OCI-LY3 (cell line): Measurements from ENCODE around the gene C12orf43.

ENCODE experiments used
- H2AFZ ChIP-seq: fragments of 200-600, 300-600 bp; shearing (Covaris generic); 2 replicates; pipeline ENCODE4 v1.6.0; 2014; ENCODE audit warnings: antibody characterized with exemption, low read depth, low read length
- H3K27ac ChIP-seq: fragments of 200-600, 300-600 bp; sonication (generic); 2 replicates; pipeline ENCODE4 v1.5.1; 2014; ENCODE audit warnings: mild to moderate bottlenecking, low read length, moderate library complexity, mixed read lengths
- H3K27me3 ChIP-seq: fragments of 200-600, 300-600 bp; sonication (generic); 2 replicates; pipeline ENCODE4 v1.6.1; 2014; ENCODE audit warnings: low read depth, low read length, mixed read lengths
- H3K36me3 ChIP-seq: fragments of 200-600, 300-600 bp; sonication (generic); replicated peaks from 2 replicates; pipeline ENCODE3; 2014; ENCODE audit warnings: low read depth, low read length, mixed read lengths
- H3K4me1 ChIP-seq: fragments of 300-600, 200-600 bp; sonication (generic); 2 replicates; pipeline ENCODE4 v1.6.1; 2014; ENCODE audit warnings: low read length, mixed read lengths
- H3K4me2 ChIP-seq: fragments of 200-600, 300-600 bp; sonication (generic); 2 replicates; pipeline ENCODE4 v1.6.1; 2014; ENCODE audit warnings: low read length, mixed read lengths
- H3K4me3 ChIP-seq: fragments of 300-600, 200-600 bp; sonication (generic); 2 replicates; pipeline ENCODE4 v1.5.1; 2014; ENCODE audit warnings: antibody characterized with exemption, mild to moderate bottlenecking, low read length, moderate library complexity
- H3K79me2 ChIP-seq: fragments of 300-600, 200-600 bp; shearing (Covaris generic); 2 replicates; pipeline ENCODE4 v1.6.1; 2014; ENCODE audit warnings: mild to moderate bottlenecking, low read length, mixed read lengths
- H3K9ac ChIP-seq: fragments of 300-600, 200-600 bp; shearing (Covaris generic); 2 replicates; pipeline ENCODE4 v1.6.0; 2014; ENCODE audit warnings: mild to moderate bottlenecking, low read length, moderate library complexity
- H3K9me3 ChIP-seq: fragments of 200-600, 300-600 bp; shearing (Covaris generic); 2 replicates; pipeline ENCODE4 v1.6.1; 2014; ENCODE audit warnings: low read length, mixed read lengths; ENCODE audit not compliant: insufficient read depth
- H4K20me1 ChIP-seq: fragments of 200-600, 300-600 bp; sonication (generic); 2 replicates; pipeline ENCODE4 v1.6.1; 2016; ENCODE audit warnings: low read length, mixed read lengths; ENCODE audit not compliant: insufficient read depth
- EZH2phosphoT487 ChIP-seq: fragments of 200-600 bp; shearing (Covaris generic); IDR thresholded peaks from 2 replicates; pipeline ENCODE4 v1.6.1; 2018; ENCODE audit warnings: antibody characterized with exemption, mixed run types, low read depth
- TF ChIP-seq, protein P1 (sequence below): fragments of 200-600, 300-600 bp; sonication (generic); IDR thresholded peaks from 2 replicates; pipeline ENCODE4 v1.5.1; 2014; ENCODE audit warnings: antibody characterized with exemption, low read length, low read depth

Gene C12orf43

DNA sequence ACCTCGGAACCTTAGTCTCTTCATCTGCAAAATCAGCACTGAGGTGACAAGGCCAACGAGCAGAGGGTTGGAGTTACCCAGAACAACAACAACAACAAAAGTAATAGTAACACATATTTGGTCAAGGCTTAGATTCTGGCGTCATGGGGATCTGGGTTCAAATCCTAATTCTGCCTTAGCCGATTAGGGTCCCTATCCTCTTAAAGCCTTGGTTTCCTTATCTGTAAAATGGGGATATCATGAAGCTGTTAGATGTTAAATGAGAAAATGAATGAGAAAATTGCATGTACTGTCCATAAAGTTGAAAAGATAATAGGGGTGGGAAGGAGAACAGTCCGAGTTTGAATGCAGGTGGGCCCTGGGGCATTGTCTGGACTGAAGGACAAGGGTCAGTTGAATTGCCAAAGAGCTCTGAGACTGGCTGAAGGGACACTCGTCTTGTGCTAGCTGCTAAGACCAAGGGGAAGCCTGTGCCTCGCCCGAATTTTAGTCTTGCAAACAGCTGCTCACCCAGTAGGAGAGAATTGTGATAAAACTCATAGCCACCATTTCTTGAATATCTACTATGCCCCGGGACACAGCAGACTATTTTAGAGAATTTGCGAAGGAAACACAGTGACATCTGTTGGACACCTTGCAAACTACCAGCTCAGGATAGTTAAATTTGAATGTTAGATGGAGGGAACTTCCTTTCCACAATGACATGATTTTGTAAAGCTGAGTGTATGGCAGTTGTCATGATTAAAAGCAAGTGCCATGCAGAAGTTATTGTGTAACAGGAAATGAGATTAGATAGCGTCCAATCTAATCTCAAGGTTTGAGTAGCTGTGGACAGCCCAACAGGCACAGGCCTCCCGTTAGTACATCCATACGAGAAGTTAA, 44.7 kb downstream of the C12orf43 start:
- Histone ChIP-seq H3K27ac (no peak overlapping the region), H3K79me2 (no peaks in the 10 kb centered on the region), H3K4me3 (no peak overlapping the region), H4K20me1 (no peaks in the 10 kb centered on the region), H3K4me2 (peak overlapping the region; percentile 57), H3K9ac (peak overlapping the region; percentile 11; the same call in 1 of the 2 replicates), H3K4me1 (peaks cover 20% of the 10 kb centered on the region), H2AFZ (peak overlapping the region; percentile 82; the same call in 1 of the 2 replicates), H3K27me3 (no peaks in the 10 kb centered on the region), H3K9me3 (no peaks in the 10 kb centered on the region), H3K36me3 (no peaks in the 10 kb centered on the region)
- no peak for TF ChIP-seq EZH2phosphoT487
- TF ChIP-seq, protein P1, sequence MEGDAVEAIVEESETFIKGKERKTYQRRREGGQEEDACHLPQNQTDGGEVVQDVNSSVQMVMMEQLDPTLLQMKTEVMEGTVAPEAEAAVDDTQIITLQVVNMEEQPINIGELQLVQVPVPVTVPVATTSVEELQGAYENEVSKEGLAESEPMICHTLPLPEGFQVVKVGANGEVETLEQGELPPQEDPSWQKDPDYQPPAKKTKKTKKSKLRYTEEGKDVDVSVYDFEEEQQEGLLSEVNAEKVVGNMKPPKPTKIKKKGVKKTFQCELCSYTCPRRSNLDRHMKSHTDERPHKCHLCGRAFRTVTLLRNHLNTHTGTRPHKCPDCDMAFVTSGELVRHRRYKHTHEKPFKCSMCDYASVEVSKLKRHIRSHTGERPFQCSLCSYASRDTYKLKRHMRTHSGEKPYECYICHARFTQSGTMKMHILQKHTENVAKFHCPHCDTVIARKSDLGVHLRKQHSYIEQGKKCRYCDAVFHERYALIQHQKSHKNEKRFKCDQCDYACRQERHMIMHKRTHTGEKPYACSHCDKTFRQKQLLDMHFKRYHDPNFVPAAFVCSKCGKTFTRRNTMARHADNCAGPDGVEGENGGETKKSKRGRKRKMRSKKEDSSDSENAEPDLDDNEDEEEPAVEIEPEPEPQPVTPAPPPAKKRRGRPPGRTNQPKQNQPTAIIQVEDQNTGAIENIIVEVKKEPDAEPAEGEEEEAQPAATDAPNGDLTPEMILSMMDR = peak; percentile 83

DNA sequence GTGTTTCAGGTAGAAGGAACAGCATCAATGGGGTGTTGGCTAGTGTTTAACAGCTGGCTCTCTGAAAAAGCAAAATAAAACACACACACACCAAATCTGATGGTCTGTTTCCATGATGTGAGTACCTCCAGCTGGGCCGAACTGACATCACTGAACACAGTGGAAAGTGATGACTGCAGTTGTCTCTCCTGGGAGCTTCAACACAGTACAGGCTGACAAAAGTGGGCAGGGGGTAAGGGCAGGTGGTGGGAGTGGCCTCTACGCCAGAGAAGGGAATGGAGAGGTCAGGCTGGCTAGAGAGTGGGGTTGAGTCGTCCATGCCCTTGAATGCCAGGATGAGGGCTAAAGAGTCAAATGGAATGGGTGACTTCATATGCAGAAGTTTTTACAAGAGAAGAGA, 46.0 kb downstream of the C12orf43 start:
- Histone ChIP-seq H3K9ac (no peak overlapping the region), H2AFZ (no peak overlapping the region), H3K4me2 (no peak overlapping the region), H3K36me3 (no peaks in the 10 kb centered on the region), H3K4me3 (no peak overlapping the region), H3K4me1 (peaks cover 20% of the 10 kb centered on the region), H3K27ac (no peak overlapping the region), H3K9me3 (no peaks in the 10 kb centered on the region), H4K20me1 (no peaks in the 10 kb centered on the region), H3K79me2 (no peaks in the 10 kb centered on the region), H3K27me3 (no peaks in the 10 kb centered on the region)
- TF ChIP-seq EZH2phosphoT487 = no peak
- TF ChIP-seq, protein P1 = no peak

DNA sequence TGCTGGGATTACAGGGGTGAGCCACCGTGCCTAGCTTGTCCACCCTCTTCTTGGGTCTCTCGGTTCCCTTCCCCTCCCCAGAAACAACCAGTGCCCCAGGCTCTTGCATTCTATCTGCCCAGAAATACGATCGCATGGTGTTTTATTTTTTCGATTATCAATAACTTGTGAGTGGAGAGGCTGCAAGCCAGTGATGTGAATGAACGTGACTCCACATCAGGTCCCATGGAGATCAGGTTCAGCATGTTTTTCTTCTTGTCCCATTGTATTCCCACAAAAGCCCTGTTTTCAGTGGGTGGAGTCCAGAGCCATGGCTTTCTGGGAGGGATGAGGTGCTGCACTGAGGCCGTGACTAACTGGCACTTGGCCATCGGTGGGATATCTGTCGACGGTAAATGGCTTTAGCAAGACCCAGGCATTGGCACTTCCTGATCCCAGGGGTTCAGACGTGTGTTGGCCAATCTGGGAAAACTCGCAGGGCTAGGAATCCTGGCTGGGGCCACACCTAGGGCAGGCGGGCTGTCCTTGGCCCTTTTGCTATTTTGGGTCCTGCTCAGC, 50.7 kb downstream of the C12orf43 start:
- Histone ChIP-seq H2AFZ (no peak overlapping the region), H4K20me1 (no peaks in the 10 kb centered on the region), H3K4me2 (no peak overlapping the region), H3K9ac (no peak overlapping the region), H3K4me1 (peaks cover 9% of the 10 kb centered on the region), H3K9me3 (no peaks in the 10 kb centered on the region), H3K4me3 (no peak overlapping the region), H3K27ac (no peak overlapping the region), H3K79me2 (no peaks in the 10 kb centered on the region), H3K36me3 (no peaks in the 10 kb centered on the region), H3K27me3 (no peaks in the 10 kb centered on the region)
- no peak for TF ChIP-seq EZH2phosphoT487
- TF ChIP-seq, protein P1 = no peak

DNA sequence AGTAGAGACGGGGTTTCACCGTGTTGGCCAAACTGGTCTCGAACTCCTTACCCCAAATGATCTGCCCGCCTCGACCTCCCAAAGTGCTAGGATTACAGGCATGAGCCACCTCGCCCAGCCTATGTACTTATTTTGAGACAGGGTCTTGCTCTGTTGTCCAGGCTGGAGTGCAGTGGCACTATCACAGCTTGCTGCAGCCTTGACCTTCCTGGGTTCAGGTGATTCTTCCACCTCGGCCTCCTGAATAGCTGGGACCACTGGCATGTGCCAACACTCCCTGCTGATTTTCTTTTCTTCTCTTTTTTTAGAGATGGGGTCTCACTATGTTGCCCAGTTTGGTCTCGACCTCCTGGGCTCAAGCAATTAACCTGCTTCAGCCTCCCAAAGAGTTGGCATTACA, 52.0 kb downstream of the C12orf43 start:
- Histone ChIP-seq H3K9me3 (no peaks in the 10 kb centered on the region), H3K36me3 (no peaks in the 10 kb centered on the region), H3K27me3 (no peaks in the 10 kb centered on the region), H3K9ac (no peak overlapping the region), H4K20me1 (no peaks in the 10 kb centered on the region), H3K4me3 (no peak overlapping the region), H2AFZ (no peak overlapping the region), H3K4me2 (no peak overlapping the region), H3K4me1 (peaks cover 14% of the 10 kb centered on the region), H3K79me2 (no peaks in the 10 kb centered on the region), H3K27ac (no peak overlapping the region)
- no peak for TF ChIP-seq EZH2phosphoT487
- TF ChIP-seq, protein P1 = no peak
